HL-60 (cell line): ENCODE results near the gene SLC6A11.

Source experiments
- DNase-seq, 2 experiments: peaks; one replicate each; pipeline ENCODE4 v3.0.0-alpha.2; 2010 to 2020; ENCODE audit warnings: low read depth in 1 of 2, low spot score in 1 of 2
- H3K27ac ChIP-seq: fragments of 250-450 bp; sonication (Bioruptor Pico); replicated peaks from 2 replicates; pipeline ENCODE4 v1.5.1; 2020; ENCODE audit warnings: mild to moderate bottlenecking, moderate library complexity
- H3K27me3 ChIP-seq: fragments of 250-450 bp; sonication (Bioruptor Pico); 2 replicates; pipeline ENCODE4 v1.5.1; 2021; ENCODE audit warnings: mild to moderate bottlenecking, moderate library complexity; ENCODE audit not compliant: insufficient read depth, poor library complexity, severe bottlenecking
- H3K4me3 ChIP-seq: replicated peaks from 2 replicates; pipeline ENCODE4 v1.5.1; 2011; ENCODE audit warnings: mild to moderate bottlenecking, control low read depth, low read length; ENCODE audit not compliant: insufficient read depth
- GABPA ChIP-seq: IDR thresholded peaks from 2 replicates; pipeline ENCODE4 v1.6.1; 2012; ENCODE audit warnings: low read depth
- POLR2AphosphoS5 ChIP-seq: IDR thresholded peaks from 2 replicates; pipeline ENCODE4 v1.6.1; 2012; ENCODE audit warnings: low read depth
- SPI1 ChIP-seq: IDR thresholded peaks from 2 replicates; pipeline ENCODE4 v1.6.1; 2012; ENCODE audit warnings: low read depth, mild to moderate bottlenecking, borderline replicate concordance
- TF ChIP-seq, protein P1 (sequence below): IDR thresholded peaks from 2 replicates; pipeline ENCODE4 v1.6.1; 2012; ENCODE audit warnings: low read depth; ENCODE audit not compliant: insufficient replicate concordance
- TF ChIP-seq, protein P2 (sequence below): IDR thresholded peaks from one replicate; pipeline ENCODE4 v1.5.1; 2011; ENCODE audit warnings: low read length, control low read depth, inconsistent platforms; ENCODE audit not compliant: insufficient read depth

The SLC6A11 gene

DNA sequence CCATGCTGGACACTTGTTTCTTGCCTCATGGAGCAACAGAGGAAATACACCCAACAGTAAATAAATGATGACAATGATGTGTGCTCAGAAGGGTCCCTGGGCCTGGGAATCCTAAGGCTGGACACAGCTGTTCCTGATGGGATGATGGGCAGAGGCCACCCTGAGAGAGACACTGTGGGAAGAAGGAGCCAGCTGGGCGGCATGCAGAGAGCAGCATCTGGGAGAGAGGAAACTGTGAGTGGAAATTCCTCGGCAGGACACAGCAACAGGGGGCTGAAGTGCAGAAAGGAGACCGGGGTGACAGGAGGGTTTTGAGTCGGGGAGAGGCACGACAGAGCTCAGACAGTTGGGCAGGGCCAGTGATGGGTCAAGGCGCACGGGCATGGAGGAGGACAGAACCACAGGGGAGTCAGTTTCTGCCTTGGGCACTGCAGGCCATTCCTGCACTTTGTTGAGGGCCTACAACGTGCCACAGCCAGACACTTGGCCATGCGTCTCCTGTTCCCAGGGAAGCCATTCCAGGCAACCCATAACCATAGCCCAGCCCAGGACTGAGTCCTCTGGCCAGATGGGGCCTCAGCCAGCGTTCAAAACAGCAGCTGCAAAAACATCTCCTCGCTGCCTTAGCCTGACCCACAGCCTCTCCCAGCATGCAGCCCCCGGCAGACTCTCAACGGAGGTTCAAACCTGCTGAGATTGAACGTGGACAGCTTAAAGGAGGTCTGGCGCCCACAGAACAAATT lies 139.9 kb downstream of the SLC6A11 start:
- TF ChIP-seq, protein P1, sequence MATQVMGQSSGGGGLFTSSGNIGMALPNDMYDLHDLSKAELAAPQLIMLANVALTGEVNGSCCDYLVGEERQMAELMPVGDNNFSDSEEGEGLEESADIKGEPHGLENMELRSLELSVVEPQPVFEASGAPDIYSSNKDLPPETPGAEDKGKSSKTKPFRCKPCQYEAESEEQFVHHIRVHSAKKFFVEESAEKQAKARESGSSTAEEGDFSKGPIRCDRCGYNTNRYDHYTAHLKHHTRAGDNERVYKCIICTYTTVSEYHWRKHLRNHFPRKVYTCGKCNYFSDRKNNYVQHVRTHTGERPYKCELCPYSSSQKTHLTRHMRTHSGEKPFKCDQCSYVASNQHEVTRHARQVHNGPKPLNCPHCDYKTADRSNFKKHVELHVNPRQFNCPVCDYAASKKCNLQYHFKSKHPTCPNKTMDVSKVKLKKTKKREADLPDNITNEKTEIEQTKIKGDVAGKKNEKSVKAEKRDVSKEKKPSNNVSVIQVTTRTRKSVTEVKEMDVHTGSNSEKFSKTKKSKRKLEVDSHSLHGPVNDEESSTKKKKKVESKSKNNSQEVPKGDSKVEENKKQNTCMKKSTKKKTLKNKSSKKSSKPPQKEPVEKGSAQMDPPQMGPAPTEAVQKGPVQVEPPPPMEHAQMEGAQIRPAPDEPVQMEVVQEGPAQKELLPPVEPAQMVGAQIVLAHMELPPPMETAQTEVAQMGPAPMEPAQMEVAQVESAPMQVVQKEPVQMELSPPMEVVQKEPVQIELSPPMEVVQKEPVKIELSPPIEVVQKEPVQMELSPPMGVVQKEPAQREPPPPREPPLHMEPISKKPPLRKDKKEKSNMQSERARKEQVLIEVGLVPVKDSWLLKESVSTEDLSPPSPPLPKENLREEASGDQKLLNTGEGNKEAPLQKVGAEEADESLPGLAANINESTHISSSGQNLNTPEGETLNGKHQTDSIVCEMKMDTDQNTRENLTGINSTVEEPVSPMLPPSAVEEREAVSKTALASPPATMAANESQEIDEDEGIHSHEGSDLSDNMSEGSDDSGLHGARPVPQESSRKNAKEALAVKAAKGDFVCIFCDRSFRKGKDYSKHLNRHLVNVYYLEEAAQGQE: no peak
- no peak for TF ChIP-seq SPI1
- TF ChIP-seq, protein P2, sequence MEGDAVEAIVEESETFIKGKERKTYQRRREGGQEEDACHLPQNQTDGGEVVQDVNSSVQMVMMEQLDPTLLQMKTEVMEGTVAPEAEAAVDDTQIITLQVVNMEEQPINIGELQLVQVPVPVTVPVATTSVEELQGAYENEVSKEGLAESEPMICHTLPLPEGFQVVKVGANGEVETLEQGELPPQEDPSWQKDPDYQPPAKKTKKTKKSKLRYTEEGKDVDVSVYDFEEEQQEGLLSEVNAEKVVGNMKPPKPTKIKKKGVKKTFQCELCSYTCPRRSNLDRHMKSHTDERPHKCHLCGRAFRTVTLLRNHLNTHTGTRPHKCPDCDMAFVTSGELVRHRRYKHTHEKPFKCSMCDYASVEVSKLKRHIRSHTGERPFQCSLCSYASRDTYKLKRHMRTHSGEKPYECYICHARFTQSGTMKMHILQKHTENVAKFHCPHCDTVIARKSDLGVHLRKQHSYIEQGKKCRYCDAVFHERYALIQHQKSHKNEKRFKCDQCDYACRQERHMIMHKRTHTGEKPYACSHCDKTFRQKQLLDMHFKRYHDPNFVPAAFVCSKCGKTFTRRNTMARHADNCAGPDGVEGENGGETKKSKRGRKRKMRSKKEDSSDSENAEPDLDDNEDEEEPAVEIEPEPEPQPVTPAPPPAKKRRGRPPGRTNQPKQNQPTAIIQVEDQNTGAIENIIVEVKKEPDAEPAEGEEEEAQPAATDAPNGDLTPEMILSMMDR: no peak
- no peak for TF ChIP-seq POLR2AphosphoS5
- no peak for TF ChIP-seq GABPA
- Histone ChIP-seq H3K27me3 (no peaks in the 10 kb centered on the region), H3K4me3 (no peak overlapping the region), H3K27ac (no peak overlapping the region)
- DNase-seq: no peak

DNA sequence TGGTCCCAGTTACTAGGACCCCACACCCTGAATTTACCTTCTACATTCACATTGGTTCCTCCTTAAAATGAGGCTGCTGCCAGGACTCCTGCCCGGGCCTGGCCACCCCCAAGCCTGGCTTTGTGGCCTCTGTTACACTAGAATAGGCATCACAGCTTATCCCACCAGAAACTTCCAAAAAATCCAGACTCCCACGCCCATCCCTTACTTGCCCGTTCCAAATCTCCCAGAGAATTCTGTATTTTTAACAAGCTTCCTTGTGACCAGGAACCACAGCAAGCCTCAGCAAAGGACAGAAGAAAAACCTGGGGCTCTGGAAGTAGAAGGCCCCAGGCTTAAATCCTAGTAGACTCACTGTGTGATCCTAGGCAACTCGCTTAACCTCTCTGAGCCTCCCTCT lies 140.5 kb downstream of the SLC6A11 start:
- Histone ChIP-seq H3K27me3 (no peaks in the 10 kb centered on the region), H3K27ac (no peak overlapping the region), H3K4me3 (no peak overlapping the region)
- TF ChIP-seq POLR2AphosphoS5 (no peak), GABPA (no peak), SPI1 (no peak)
- TF ChIP-seq, protein P2: no peak
- DNase-seq: no peak

DNA sequence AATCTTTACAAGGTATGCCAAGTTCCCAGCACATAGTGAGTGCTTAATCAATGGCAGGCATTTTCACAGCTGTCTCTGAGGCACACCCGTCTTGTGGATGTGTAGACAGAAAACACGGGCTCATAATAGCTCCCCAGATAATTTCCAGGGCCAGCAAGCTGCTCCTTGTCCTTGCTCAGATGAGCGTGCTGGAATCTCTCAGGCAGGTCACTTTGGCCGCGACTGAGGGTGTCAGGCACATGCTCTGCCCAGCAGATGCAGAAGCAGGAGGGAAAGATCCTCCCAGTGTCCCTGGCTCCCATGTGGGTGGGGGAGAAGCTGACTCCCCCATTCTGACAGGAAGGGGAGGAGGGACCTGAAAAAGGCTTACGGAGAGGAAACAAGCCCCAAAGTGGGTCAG lies 141.0 kb downstream of the SLC6A11 start:
- TF ChIP-seq, protein P1: no peak
- TF ChIP-seq SPI1 (no peak), GABPA (no peak)
- TF ChIP-seq, protein P2: no peak
- no peak for DNase-seq
- Histone ChIP-seq H3K27me3 (no peaks in the 10 kb centered on the region), H3K27ac (no peak overlapping the region), H3K4me3 (no peak overlapping the region)
